Activated naive CD8-positive, alpha-beta T cell treated with anti-CD3 and anti-CD28 coated beads for 36 hours (primary cell): ENCODE measurements around the gene NAGPA. TPM values are rescaled to one million over a fixed set of nuclear protein-coding genes. Genes with fewer than 3 reads are reported as not detected.

Source experiments
- DNase-seq: peaks from one replicate; pipeline ENCODE4 v3.0.0; 2021
- H3K27ac Mint-ChIP-seq: one replicate; pipeline ENCODE4 v1.8.0; 2022; ENCODE audit warnings: mild to moderate bottlenecking, moderate library complexity, mixed read lengths
- H3K27me3 Mint-ChIP-seq: one replicate; pipeline ENCODE4 v1.8.0; 2022; ENCODE audit warnings: mild to moderate bottlenecking, mixed read lengths
- H3K36me3 Mint-ChIP-seq: one replicate; pipeline ENCODE4 v1.8.0; 2021; ENCODE audit warnings: mild to moderate bottlenecking, mixed read lengths
- H3K4me1 Mint-ChIP-seq: one replicate; pipeline ENCODE4 v1.8.0; 2021; ENCODE audit warnings: mixed read lengths
- H3K4me3 Mint-ChIP-seq: one replicate; pipeline ENCODE4 v1.8.0; 2022; ENCODE audit warnings: mild to moderate bottlenecking, moderate library complexity, mixed read lengths
- H3K9me3 Mint-ChIP-seq: one replicate; pipeline ENCODE4 v1.8.0; 2022; ENCODE audit warnings: mixed read lengths
- total RNA-seq, 2 experiments: library from RNA; stranded (reverse); gene quantifications; one replicate each; pipeline ENCODE4 v1.2.3, GENCODE V29; 2021

NAGPA gene
- total RNA-seq, 2 experiments from 2014 or later: 14.7 to 16.4 TPM

DNA sequence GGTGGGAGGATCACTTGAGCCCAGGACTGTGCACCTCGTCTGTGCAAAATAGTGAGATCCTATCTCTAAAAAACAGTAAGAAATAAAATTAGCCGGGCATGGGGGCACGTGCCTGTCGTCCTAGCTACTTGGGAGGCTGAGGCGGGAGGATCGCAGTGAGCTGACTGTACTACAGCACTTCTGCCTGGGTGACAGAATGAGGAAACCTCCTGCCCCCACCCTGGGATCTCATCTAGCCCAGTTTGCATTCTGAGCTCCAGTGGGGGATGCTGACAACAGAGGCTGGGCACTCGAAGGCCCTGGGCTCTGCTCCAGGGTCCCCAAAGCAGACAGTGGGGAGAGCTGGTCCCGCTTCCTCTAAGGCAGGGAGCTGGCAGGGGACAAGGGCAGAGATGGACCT is 7.1 kb downstream of the NAGPA start:
- Mint-ChIP-seq H3K9me3 (no peaks in the 10 kb centered on the region), H3K4me1 (peaks cover 2% of the 10 kb centered on the region), H3K27ac (no peak overlapping the region), H3K36me3 (peaks cover 7% of the 10 kb centered on the region), H3K4me3 (no peak overlapping the region), H3K27me3 (no peaks in the 10 kb centered on the region)
- DNase-seq: no peak

GRCh38 chr16:5025171-5025632 is 8.5 kb downstream of the NAGPA start:
- Mint-ChIP-seq H3K4me3 (no peak overlapping the region), H3K27ac (no peak overlapping the region), H3K9me3 (no peaks in the 10 kb centered on the region), H3K27me3 (no peaks in the 10 kb centered on the region), H3K4me1 (no peaks in the 10 kb centered on the region), H3K36me3 (peaks cover 3% of the 10 kb centered on the region)
- no peak for DNase-seq

DNA sequence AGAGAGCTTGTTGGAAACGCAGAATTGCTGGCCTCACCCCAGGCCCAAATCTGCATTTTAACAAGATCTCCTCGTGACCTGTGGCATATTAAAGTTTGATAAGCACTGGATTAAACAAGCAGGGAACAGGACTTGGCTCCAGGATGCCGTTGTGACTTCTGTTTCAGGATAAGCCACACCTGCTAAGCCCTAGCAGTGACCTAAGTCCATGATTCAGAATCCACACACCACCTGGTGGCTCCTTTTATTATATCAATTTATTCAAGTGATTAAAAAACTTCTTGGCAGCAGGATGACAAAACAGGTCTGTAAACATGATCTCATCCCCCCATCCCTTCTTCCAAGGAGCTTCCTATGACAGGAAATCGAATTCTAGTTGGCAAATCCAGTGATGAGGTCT is 9.1 kb downstream of the NAGPA start:
- Mint-ChIP-seq H3K9me3 (no peaks in the 10 kb centered on the region), H3K27me3 (no peaks in the 10 kb centered on the region), H3K36me3 (peaks cover 3% of the 10 kb centered on the region), H3K27ac (no peak overlapping the region), H3K4me3 (no peak overlapping the region), H3K4me1 (no peaks in the 10 kb centered on the region)
- DNase-seq: no peak

DNA sequence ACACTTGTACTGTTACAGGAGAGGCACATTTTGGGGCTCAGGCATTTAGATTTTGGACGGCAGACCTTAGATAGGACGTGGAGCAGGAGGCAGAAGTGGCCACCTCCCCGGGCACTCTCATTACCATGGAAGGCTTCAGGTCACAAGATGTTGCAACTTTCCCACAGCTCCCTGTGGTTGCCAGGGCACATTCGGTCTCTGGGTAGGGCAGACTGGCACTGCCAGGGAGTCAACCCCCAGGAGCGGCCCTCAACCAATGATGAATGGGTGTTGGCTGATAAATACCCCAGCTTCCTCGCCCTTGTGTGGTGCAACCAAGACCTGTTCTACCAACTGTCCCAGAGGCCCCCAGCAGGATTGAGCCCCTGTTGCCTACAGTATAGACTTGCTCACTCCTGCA is 11.2 kb downstream of the NAGPA start:
- Mint-ChIP-seq H3K4me3 (no peak overlapping the region), H3K9me3 (no peaks in the 10 kb centered on the region), H3K27ac (no peak overlapping the region)

GRCh38 chr16:5020551-5020950 is 13.2 kb downstream of the NAGPA start:
- Mint-ChIP-seq H3K36me3 (no peaks in the 10 kb centered on the region), H3K9me3 (no peaks in the 10 kb centered on the region), H3K27me3 (no peaks in the 10 kb centered on the region), H3K4me3 (no peak overlapping the region), H3K4me1 (no peaks in the 10 kb centered on the region), H3K27ac (no peak overlapping the region)
- no peak for DNase-seq

More for the DNA sequence above, 11.2 kb downstream of the NAGPA start:
- Mint-ChIP-seq H3K27me3 (no peaks in the 10 kb centered on the region), H3K36me3 (no peaks in the 10 kb centered on the region), H3K4me1 (no peaks in the 10 kb centered on the region)
- no peak for DNase-seq

DNA sequence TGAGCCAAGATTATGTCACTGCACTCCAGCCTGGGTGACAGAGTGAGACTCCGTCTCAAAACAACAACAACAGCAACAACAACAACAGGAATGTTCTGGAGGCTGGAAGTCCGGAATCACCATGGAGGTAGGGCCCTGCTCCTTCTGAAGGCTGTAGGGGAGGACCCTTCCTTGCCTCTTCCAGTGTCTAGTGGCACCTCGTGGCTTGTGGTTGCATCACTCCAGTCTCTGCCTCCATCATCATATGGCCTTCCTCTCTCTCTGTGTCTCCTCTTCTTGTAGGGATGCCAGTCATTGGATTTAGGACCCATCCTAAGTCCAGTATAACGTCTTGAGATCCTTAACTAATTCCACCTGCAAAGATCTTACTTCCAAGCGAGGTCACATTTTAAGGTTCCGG is 14.0 kb downstream of the NAGPA start:
- no peaks in the 10 kb centered on the region for H3K36me3 Mint-ChIP-seq
- no peaks in the 10 kb centered on the region for H3K27me3 Mint-ChIP-seq
- H3K27ac Mint-ChIP-seq: no peak overlapping the region
- DNase-seq: no peak
- H3K9me3 Mint-ChIP-seq: no peaks in the 10 kb centered on the region
- no peak overlapping the region for H3K4me3 Mint-ChIP-seq
- H3K4me1 Mint-ChIP-seq: no peaks in the 10 kb centered on the region

GRCh38 chr16:5018793-5019192 is 14.9 kb downstream of the NAGPA start:
- Mint-ChIP-seq H3K4me1 (no peaks in the 10 kb centered on the region), H3K9me3 (no peaks in the 10 kb centered on the region), H3K36me3 (no peaks in the 10 kb centered on the region), H3K27ac (no peak overlapping the region), H3K4me3 (no peak overlapping the region), H3K27me3 (no peaks in the 10 kb centered on the region)
- DNase-seq: no peak

- Mint-ChIP-seq H3K9me3 (no peaks in the 10 kb centered on the region), H3K27me3 (no peaks in the 10 kb centered on the region), H3K36me3 (no peaks in the 10 kb centered on the region), H3K4me1 (no peaks in the 10 kb centered on the region), H3K4me3 (no peak overlapping the region), H3K27ac (no peak overlapping the region)
- DNase-seq: no peak
Observed at GRCh38 chr16:5017678-5017969, 16.1 kb downstream of the NAGPA start.

DNA sequence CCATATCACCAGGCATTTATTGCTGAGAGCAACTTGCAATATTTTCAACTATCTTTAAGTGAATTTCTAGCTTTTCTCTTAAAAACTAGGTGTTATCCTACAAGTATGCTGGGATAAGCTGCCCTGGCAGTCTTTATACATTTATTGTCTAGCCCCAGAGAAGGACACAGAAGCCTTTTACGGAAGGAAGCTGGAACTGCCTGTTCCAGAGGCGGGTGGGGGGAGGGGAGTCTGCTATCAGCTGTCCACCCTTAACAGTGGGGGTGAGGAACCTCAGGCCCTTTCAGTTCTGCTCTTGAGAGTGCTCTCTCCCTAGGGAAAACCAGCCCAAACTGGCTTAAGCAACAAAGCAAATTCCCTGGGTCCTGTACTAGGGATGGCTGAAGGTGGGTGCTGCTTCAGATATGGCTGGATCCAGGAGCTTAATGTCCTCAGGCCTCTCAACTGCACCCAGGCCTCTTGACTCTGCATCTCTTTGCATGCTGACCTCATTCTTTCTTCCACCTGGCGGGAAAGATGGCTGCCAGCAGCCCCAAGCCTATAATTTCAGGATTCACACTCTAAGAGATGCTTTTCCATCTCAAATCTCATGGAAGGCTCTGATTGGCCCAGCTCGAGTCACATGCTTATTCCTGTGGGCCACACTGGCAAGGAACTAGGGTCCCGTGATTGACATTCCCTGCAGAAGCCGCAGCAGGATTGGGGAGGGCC is 16.6 kb downstream of the NAGPA start:
- Mint-ChIP-seq H3K4me1 (no peaks in the 10 kb centered on the region), H3K9me3 (no peaks in the 10 kb centered on the region), H3K27me3 (no peaks in the 10 kb centered on the region), H3K27ac (no peak overlapping the region), H3K4me3 (no peak overlapping the region), H3K36me3 (no peaks in the 10 kb centered on the region)
- no peak for DNase-seq

- Mint-ChIP-seq H3K27me3 (no peaks in the 10 kb centered on the region), H3K9me3 (no peaks in the 10 kb centered on the region), H3K27ac (no peak overlapping the region), H3K4me3 (no peak overlapping the region), H3K36me3 (no peaks in the 10 kb centered on the region), H3K4me1 (no peaks in the 10 kb centered on the region)
- DNase-seq: no peak
Observed at GRCh38 chr16:5015887-5016286, 17.8 kb downstream of the NAGPA start.

- DNase-seq: no peak
- Mint-ChIP-seq H3K36me3 (no peaks in the 10 kb centered on the region), H3K27me3 (peaks cover 3% of the 10 kb centered on the region), H3K4me1 (no peaks in the 10 kb centered on the region), H3K4me3 (no peak overlapping the region), H3K9me3 (no peaks in the 10 kb centered on the region), H3K27ac (no peak overlapping the region)
Observed at GRCh38 chr16:5015351-5015750, 18.4 kb downstream of the NAGPA start.

GRCh38 chr16:5012887-5013286 is 20.8 kb downstream of the NAGPA start:
- Mint-ChIP-seq H3K36me3 (no peaks in the 10 kb centered on the region), H3K27ac (no peak overlapping the region), H3K4me3 (no peak overlapping the region), H3K27me3 (peaks cover 9% of the 10 kb centered on the region), H3K4me1 (no peaks in the 10 kb centered on the region), H3K9me3 (no peaks in the 10 kb centered on the region)
- no peak for DNase-seq

DNA sequence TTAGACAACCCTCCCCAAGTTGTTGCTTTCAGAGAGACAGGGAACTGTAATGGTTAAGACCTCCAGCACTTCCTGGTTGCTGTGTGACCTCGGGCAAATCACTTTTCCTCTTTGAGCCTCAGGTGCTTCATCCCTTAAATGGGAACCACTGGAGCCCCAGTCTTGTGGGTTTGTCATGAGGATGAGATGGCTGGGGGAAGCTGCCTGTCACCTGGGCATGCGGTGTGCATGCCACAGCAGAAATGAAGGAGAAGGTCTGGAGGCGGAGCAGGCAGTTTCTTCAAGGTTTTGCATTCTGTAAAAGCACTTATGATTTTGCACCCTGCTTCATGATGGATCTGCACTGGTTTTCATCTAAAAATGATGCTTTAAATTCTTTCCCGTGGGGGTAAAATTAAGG is 22.1 kb downstream of the NAGPA start:
- Mint-ChIP-seq H3K4me1 (no peaks in the 10 kb centered on the region), H3K36me3 (no peaks in the 10 kb centered on the region), H3K27ac (no peak overlapping the region), H3K27me3 (peaks cover 9% of the 10 kb centered on the region), H3K9me3 (no peaks in the 10 kb centered on the region), H3K4me3 (no peak overlapping the region)
- DNase-seq: no peak

GRCh38 chr16:5010576-5011329 is 23.0 kb downstream of the NAGPA start:
- no peaks in the 10 kb centered on the region for H3K4me1 Mint-ChIP-seq
- no peaks in the 10 kb centered on the region for H3K9me3 Mint-ChIP-seq
- H3K27ac Mint-ChIP-seq: no peak overlapping the region
- H3K27me3 Mint-ChIP-seq: peaks cover 9% of the 10 kb centered on the region
- H3K4me3 Mint-ChIP-seq: no peak overlapping the region
- DNase-seq: no peak
- H3K36me3 Mint-ChIP-seq: no peaks in the 10 kb centered on the region

DNA sequence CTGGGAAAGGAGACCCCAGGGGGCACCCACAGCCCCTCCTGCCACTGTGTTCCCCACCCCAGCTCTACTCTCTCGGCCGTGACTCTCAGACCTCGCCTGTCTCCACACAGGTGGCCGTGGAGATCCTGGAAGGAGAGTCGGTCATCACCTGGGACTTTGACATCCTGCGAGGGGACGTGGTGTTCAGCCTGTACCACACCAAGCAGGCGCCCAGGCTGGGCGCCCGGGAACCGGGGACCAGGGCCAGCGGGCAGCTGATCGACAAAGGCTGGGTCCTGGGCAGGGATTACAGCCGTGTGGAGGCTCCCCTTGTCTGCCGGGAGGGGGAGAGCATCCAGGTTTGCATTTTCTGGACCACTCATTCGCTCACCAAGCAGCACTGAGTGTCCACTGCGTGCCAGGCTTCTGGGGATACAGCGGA is 25.4 kb downstream of the NAGPA start:
- H3K4me1 Mint-ChIP-seq: no peaks in the 10 kb centered on the region
- no peak for DNase-seq
- H3K27ac Mint-ChIP-seq: no peak overlapping the region
- H3K4me3 Mint-ChIP-seq: no peak overlapping the region
- H3K27me3 Mint-ChIP-seq: peaks cover 12% of the 10 kb centered on the region
- H3K36me3 Mint-ChIP-seq: no peaks in the 10 kb centered on the region
- H3K9me3 Mint-ChIP-seq: no peaks in the 10 kb centered on the region

DNA sequence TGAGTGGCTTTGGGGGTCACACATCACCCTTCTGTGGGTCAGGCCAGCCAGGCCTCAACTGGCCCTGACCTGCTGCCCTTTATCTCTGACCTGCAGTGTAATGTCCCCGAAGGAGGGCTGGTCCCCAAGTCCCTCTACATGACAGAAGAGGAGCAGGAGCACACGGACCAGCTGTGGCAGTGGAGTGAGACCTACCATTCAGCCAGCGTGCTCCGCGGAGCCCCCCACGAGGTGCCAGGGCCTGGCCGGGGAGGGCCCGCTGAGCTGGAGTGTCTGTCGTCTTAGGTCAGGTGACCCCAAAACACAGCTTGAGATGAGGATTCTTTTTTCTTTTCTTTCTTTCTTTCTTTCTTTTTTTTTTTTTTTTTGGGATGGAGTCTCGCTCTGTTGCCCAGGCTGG is 26.5 kb downstream of the NAGPA start:
- H3K9me3 Mint-ChIP-seq: no peaks in the 10 kb centered on the region
- H3K4me1 Mint-ChIP-seq: no peaks in the 10 kb centered on the region
- H3K36me3 Mint-ChIP-seq: no peaks in the 10 kb centered on the region
- no peak overlapping the region for H3K27ac Mint-ChIP-seq
- no peak overlapping the region for H3K4me3 Mint-ChIP-seq
- DNase-seq: no peak
- H3K27me3 Mint-ChIP-seq: peaks cover 12% of the 10 kb centered on the region
